ENCODE results near the gene USO1. TPM values are rescaled to one million over a fixed set of nuclear protein-coding genes. Genes with fewer than 3 reads are reported as not detected.
"Not testable (repeated sequence)": the region's sequence is repeated elsewhere in the genome, so short reads cannot be mapped to it uniquely, and the experiment has no call there.

Gene USO1
- total RNA-seq, 3 donors from 2014 or later (not counting 1 experiment from before 2014, with no cell fraction given): 29.7 to 38.4 (median 32.2) TPM

DNA sequence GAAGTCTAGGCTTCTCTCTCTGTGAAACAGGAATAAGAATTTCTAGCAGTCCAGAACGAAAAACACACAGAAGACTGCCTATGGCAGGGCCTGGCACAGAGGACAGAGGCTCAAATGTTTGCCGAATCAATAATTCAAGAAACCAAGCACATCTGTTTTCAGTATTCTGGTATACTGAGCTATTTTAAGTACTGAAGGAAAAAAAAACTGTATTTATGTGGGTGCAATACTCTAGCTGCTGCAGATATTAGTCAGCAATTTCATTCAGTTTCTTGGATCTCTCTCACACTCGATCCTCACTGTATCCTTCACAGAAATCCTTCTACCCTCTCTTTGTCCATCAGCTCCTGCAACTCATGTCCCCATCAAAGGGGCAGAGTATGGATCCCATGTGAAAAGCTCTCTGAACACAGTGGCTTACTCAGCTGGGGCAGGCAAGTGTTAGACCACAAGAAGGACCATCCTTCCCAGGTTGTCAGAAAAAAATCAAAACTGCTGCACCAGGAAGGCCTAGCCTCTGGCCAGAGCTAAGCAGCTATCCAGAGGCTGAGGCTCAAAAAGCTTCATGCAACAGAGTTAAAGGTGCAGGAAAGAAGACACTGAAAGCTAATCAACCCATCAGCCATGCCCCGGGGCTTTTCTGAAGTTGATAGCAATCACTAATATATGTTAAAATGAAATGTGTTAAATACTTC is 9.1 kb upstream of the USO1 start:
- no peaks in the 10 kb centered on the region for H3K36me3 Mint-ChIP-seq
- intact Hi-C loops (cut with micrococcal nuclease): no loop called here
- Histone ChIP-seq H3K27ac (ENCODE audit: low read length) (no peak overlapping the region), H3K9me3 (ENCODE audit: control insufficient read depth, insufficient read depth, low read length) (no peaks in the 10 kb centered on the region), H3K36me3 (ENCODE audit: control insufficient read depth, insufficient read depth, low read length) (no peaks in the 10 kb centered on the region), H3K27me3 (ENCODE audit: control insufficient read depth, insufficient read depth, low read length) (no peaks in the 10 kb centered on the region), H3K4me3 (ENCODE audit: low read length) (no peak overlapping the region), H3K4me1 (ENCODE audit: control insufficient read depth, insufficient read depth, low read length) (no peaks in the 10 kb centered on the region)
- no peak overlapping the region for H3K4me3 Mint-ChIP-seq
- TF ChIP-seq, protein P1, sequence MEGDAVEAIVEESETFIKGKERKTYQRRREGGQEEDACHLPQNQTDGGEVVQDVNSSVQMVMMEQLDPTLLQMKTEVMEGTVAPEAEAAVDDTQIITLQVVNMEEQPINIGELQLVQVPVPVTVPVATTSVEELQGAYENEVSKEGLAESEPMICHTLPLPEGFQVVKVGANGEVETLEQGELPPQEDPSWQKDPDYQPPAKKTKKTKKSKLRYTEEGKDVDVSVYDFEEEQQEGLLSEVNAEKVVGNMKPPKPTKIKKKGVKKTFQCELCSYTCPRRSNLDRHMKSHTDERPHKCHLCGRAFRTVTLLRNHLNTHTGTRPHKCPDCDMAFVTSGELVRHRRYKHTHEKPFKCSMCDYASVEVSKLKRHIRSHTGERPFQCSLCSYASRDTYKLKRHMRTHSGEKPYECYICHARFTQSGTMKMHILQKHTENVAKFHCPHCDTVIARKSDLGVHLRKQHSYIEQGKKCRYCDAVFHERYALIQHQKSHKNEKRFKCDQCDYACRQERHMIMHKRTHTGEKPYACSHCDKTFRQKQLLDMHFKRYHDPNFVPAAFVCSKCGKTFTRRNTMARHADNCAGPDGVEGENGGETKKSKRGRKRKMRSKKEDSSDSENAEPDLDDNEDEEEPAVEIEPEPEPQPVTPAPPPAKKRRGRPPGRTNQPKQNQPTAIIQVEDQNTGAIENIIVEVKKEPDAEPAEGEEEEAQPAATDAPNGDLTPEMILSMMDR (IDR thresholded peaks at IDR 0.05): no peak
- DNase-seq (no peak), ATAC-seq (no peak)
- H3K27ac Mint-ChIP-seq: no peak overlapping the region
- H3K4me1 Mint-ChIP-seq: peaks cover 0 to 6% of the 10 kb centered on the region in 2 donors
- H3K9me3 Mint-ChIP-seq: no peaks in the 10 kb centered on the region
- 63% methylated on average over 4 of the region's 4 CpGs for WGBS (ENCODE audit: insufficient coverage)
- no peaks in the 10 kb centered on the region for H3K27me3 Mint-ChIP-seq (ENCODE audit: low read depth in 2 of 2)

DNA sequence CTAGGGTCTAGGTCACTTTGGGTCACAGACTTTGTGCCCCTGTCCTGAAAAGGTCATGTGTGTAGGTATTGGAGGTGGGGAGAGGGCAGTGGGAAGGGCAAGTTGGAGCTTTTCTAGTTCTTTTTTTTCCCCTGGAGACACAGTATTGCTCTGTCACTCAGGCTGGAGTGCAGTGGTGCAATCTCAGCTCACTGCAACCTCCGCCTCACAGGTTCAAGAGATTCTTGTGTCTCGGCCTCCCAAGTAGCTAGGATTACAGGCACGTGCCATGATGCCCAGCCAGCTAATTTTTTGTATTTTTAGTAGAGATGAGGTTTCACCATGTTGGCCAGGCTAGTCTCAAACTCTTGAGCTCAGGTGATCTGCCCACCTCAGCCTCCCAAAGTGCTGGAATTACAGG is 8.3 kb upstream of the USO1 start:
- H3K4me1 Mint-ChIP-seq; ATAC-seq; H3K27me3 Mint-ChIP-seq (ENCODE audit: low read depth in 2 of 2); H3K36me3 Mint-ChIP-seq; H3K9me3 ChIP-seq (ENCODE audit: control insufficient read depth, insufficient read depth, low read length); H3K9me3 Mint-ChIP-seq; DNase-seq; H3K4me1 ChIP-seq (ENCODE audit: control insufficient read depth, insufficient read depth, low read length); H3K4me3 ChIP-seq (ENCODE audit: low read length); H3K27ac Mint-ChIP-seq; intact Hi-C loops (cut with micrococcal nuclease); H3K27ac ChIP-seq (ENCODE audit: low read length); H3K4me3 Mint-ChIP-seq; H3K27me3 ChIP-seq (ENCODE audit: control insufficient read depth, insufficient read depth, low read length); H3K36me3 ChIP-seq (ENCODE audit: control insufficient read depth, insufficient read depth, low read length): not testable (repeated sequence)
- 100% methylated on average over 3 of the region's 3 CpGs for WGBS (ENCODE audit: insufficient coverage)

GRCh38 chr4:75717408-75717807 is 7.0 kb upstream of the USO1 start:
- Mint-ChIP-seq H3K4me3 (no peak overlapping the region), H3K4me1 (peaks cover 0 to 6% of the 10 kb centered on the region in 2 donors), H3K9me3 (no peaks in the 10 kb centered on the region), H3K36me3 (no peaks in the 10 kb centered on the region), H3K27ac (no peak overlapping the region), H3K27me3 (ENCODE audit: low read depth in 2 of 2) (no peaks in the 10 kb centered on the region)
- H3K27me3 ChIP-seq (ENCODE audit: control insufficient read depth, insufficient read depth, low read length): no peaks in the 10 kb centered on the region
- no peak for ATAC-seq
- no peak overlapping the region for H3K27ac ChIP-seq (ENCODE audit: low read length)
- TF ChIP-seq, protein P1 (IDR thresholded peaks at IDR 0.05): no peak
- WGBS (ENCODE audit: insufficient coverage): 92% methylated on average over 1 of the region's 1 CpG
- no peak for DNase-seq
- no peaks in the 10 kb centered on the region for H3K4me1 ChIP-seq (ENCODE audit: control insufficient read depth, insufficient read depth, low read length)
- no peaks in the 10 kb centered on the region for H3K36me3 ChIP-seq (ENCODE audit: control insufficient read depth, insufficient read depth, low read length)
- H3K9me3 ChIP-seq (ENCODE audit: control insufficient read depth, insufficient read depth, low read length): no peaks in the 10 kb centered on the region
- H3K4me3 ChIP-seq (ENCODE audit: low read length): no peak overlapping the region
- intact Hi-C loops (cut with micrococcal nuclease): no loop called here

DNA sequence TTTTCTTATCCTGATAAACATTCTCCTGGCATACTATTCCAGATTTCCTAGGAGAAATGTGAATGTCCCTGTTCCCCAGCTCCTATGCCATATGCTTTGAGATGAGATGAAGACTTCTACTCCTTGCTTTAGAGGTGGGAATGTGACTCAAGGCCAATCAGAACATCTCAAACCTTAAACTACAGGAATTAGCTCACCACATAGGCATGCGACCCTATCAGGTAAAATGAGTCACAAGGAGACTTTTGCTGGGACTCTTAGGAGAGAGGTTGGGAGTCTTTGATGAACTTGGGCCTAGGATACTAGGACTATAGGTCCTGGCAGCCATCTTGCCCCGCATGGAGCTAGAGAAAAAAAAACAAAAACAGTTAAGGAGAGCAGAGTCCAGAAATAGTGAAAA is 5.8 kb upstream of the USO1 start:
- Mint-ChIP-seq H3K4me1 (peaks cover 9 to 15% of the 10 kb centered on the region in 2 donors), H3K36me3 (no peaks in the 10 kb centered on the region), H3K9me3 (no peaks in the 10 kb centered on the region), H3K27me3 (ENCODE audit: low read depth in 2 of 2) (no peaks in the 10 kb centered on the region), H3K27ac (no peak overlapping the region), H3K4me3 (no peak overlapping the region)
- no peak overlapping the region for H3K27ac ChIP-seq (ENCODE audit: low read length)
- no peaks in the 10 kb centered on the region for H3K9me3 ChIP-seq (ENCODE audit: control insufficient read depth, insufficient read depth, low read length)
- intact Hi-C loops (cut with micrococcal nuclease): no loop called here
- WGBS (ENCODE audit: insufficient coverage): 95% methylated on average over 2 of the region's 2 CpGs
- no peak for ATAC-seq
- no peak overlapping the region for H3K4me3 ChIP-seq (ENCODE audit: low read length)
- TF ChIP-seq, protein P1 (IDR thresholded peaks at IDR 0.05): no peak
- peaks cover 6% of the 10 kb centered on the region for H3K4me1 ChIP-seq (ENCODE audit: control insufficient read depth, insufficient read depth, low read length)
- no peaks in the 10 kb centered on the region for H3K36me3 ChIP-seq (ENCODE audit: control insufficient read depth, insufficient read depth, low read length)
- DNase-seq: no peak
- no peaks in the 10 kb centered on the region for H3K27me3 ChIP-seq (ENCODE audit: control insufficient read depth, insufficient read depth, low read length)

Data from natural killer cell (primary cell).